Fibroblast of mammary gland (primary cell): Measurements from ENCODE around the gene ZC3H4.

Experiments
- DNase-seq: peaks from one replicate; pipeline ENCODE4 v3.0.0-alpha.2; 2010; ENCODE audit warnings: low read depth
- H3K4me3 ChIP-seq: 2 replicates; pipeline ENCODE4 v1.5.1; 2011; ENCODE audit warnings: low read depth, mild to moderate bottlenecking, low read length, moderate library complexity; ENCODE audit not compliant: control insufficient read depth
- TF ChIP-seq, protein P1 (sequence below): conservative IDR thresholded peaks from 2 replicates; pipeline ENCODE4 v1.5.1; 2011; ENCODE audit warnings: low read depth, low read length, inconsistent platforms; ENCODE audit not compliant: control insufficient read depth, insufficient read depth

ZC3H4 gene

DNA sequence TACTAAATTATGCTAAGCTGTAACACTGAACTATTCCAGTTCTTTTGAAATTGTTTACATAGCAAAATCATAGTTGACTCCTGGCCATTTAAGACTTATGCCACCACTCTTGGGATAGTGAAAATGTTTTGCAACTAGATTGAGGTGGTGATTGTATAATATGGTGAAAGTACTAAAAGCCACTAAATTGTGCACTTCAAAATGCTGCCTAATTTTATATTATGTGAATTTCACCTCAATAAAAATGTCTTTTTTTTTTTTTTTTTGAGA lies 12.0 kb upstream of the ZC3H4 start:
- no peak overlapping the region for H3K4me3 ChIP-seq
- DNase-seq = no peak
- TF ChIP-seq, protein P1, sequence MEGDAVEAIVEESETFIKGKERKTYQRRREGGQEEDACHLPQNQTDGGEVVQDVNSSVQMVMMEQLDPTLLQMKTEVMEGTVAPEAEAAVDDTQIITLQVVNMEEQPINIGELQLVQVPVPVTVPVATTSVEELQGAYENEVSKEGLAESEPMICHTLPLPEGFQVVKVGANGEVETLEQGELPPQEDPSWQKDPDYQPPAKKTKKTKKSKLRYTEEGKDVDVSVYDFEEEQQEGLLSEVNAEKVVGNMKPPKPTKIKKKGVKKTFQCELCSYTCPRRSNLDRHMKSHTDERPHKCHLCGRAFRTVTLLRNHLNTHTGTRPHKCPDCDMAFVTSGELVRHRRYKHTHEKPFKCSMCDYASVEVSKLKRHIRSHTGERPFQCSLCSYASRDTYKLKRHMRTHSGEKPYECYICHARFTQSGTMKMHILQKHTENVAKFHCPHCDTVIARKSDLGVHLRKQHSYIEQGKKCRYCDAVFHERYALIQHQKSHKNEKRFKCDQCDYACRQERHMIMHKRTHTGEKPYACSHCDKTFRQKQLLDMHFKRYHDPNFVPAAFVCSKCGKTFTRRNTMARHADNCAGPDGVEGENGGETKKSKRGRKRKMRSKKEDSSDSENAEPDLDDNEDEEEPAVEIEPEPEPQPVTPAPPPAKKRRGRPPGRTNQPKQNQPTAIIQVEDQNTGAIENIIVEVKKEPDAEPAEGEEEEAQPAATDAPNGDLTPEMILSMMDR = no peak

DNA sequence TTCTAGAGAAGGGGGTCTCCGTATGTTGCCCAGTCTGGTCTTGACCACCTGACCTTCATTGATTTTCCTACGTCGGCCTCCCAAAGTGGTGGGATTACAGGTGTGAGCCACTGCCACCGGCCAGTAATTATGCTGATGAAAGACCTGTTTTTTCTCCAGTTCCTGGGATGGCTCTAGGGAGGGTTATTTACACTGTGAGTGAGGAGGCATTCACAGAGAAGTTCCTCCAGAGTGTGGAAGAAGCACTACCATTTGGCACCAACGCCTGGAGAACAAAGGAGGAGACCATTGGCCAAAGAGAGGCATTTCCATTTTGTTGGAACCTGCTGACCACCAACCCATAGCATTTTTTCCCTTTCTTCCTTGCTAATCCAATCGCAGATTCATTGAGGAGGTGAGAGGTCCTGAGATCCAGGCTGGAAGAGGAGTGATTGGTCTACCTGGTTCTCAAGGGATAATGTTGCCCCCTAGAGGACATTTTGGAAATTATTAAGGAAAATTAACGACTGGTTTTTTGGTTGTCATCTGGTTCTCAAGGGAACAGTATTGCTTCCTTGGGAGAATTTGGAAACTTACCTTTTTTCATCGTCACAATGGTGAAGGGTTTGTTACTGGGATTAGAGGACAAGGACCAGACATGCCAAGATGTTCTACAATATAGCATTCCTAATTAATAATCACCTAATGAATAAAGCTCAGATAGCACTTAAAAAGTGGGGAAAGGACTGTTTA lies 11.5 kb upstream of the ZC3H4 start:
- H3K4me3 ChIP-seq = no peak overlapping the region
- DNase-seq = peak; percentile 83
- TF ChIP-seq, protein P1 = peak; percentile 64

GRCh38 chr19:47123406-47123805 lies 9.8 kb upstream of the ZC3H4 start:
- H3K4me3 ChIP-seq = no peak overlapping the region
- TF ChIP-seq, protein P1 = no peak
- DNase-seq = no peak

DNA sequence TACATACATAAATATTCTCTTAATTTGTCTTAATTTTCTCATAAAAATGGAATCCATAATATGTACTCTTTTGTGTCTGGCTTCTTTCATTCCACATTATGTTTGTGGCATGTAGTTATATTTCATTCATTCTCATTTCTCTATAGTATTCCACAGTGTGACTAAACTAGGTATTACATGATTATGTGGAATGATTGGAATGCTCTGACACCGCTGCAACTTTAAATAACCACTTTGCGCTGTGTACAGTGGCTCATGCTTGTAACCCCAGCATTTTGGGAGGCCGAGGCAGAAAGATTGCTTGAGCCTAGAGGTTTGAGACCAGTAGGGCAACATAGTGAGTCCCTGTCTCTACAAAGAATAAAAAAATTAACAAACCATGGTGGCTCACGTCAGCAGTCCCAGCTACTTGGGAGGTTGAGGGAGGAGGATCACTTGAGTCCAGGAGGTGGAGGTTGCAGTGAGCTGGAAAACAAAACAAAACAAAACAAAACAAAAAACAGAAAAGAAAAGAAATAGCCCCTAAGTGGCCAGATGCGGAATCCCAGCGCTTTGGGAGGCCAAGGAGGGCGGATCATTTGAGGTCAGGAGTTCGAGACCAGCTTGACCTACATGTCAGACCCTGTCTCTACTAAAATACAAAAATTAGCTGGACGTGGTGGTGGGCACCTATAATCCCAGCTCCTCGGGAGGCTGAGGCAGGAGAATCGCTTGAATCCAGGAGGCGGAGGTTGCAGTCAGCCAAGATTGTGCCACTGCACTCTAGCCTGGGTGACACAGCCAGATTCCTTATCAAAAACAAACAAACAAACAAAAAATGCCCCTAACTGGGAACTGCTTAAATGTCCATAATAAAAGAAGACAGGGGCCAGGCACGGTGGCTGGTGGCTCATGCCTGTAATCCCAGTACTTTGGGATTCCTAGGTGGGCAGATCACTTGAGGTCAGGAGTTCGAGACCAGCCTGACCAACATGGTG lies 9.1 kb upstream of the ZC3H4 start:
- TF ChIP-seq, protein P1 = no peak
- H3K4me3 ChIP-seq = no peak overlapping the region
- peak; percentile 63 for DNase-seq

DNA sequence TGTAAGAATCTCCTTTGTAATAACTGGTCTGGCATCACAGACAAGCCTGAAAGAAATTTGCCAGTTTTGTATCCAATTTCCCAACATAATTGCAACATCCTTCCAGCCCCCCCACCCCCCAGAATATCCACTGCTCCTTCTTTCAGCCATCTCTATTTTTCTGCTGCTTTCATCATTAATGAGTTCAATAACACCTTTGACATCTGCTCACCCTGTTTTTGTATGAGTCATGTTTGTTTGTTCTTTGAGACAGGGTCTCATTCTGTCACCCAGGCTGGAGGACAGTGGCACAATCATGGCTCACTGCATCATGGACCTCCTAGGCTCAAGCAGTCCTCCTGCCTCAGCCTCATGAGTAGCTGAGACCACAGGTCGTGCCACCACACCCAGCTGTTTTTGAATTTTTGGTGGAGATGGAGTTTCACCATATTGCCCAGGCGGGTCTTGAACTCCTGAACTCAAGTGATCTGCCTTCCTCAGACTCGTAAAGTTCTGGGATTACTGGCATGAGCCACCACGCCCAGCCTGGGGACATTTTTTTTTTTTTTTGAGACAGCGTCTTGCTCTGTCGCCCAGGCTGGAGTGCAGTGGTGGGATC lies 7.0 kb upstream of the ZC3H4 start:
- TF ChIP-seq, protein P1 = no peak
- no peak overlapping the region for H3K4me3 ChIP-seq
- no peak for DNase-seq

GRCh38 chr19:47113850-47114651 lies 475 bp upstream of the ZC3H4 start:
- DNase-seq = no peak
- TF ChIP-seq, protein P1 = no peak
- peak overlapping the region; percentile 83 for H3K4me3 ChIP-seq
